ENCODE measurements around the gene ABCB6. TPM values are rescaled to one million over a fixed set of nuclear protein-coding genes. Genes with fewer than 3 reads are reported as not detected.

ABCB6 gene
- total RNA-seq, 4 donors from 2014 or later: 16.9 to 33.1 (median 18.6) TPM

DNA sequence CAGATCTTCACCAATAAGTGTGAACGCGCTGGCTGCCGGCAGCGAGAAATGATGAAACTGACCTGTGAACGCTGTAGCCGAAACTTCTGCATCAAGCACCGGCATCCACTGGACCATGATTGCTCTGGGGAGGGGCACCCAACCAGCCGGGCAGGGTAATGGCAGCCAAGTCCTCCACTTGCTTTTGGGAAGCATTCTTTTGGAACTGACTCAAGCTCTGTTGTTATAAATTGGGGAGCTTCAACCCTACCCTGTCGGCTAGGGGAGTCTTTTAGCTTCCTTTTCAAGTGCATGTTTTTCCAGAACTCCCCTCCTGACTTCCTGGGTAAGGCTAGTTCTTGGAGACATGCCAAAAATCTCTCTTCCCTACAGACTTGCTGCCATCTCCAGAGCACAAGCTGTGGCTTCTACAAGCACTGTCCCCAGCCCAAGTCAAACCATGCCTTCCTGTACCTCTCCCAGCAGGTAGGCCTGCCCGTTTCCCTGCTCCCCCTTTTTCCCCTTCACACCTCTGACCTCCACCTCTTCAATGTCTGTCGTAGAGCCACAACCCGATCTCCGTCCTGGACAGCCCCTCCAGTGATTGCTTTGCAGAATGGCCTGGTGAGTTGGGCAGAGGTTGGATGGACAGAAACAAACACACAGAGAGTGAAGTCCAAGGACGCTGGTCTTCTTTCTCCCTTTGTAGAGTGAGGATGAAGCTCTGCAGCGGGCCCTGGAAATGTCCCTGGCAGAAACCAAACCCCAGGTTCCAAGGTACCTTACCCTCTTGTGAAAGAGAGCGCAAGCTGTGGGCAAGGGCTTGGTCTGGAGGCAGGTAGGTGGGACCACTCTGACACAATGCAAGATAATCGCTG is 10.6 kb downstream of the ABCB6 start:
- TF ChIP-seq POLR2A (IDR thresholded peaks at IDR 0.05): no peak
- TF ChIP-seq, protein P1, sequence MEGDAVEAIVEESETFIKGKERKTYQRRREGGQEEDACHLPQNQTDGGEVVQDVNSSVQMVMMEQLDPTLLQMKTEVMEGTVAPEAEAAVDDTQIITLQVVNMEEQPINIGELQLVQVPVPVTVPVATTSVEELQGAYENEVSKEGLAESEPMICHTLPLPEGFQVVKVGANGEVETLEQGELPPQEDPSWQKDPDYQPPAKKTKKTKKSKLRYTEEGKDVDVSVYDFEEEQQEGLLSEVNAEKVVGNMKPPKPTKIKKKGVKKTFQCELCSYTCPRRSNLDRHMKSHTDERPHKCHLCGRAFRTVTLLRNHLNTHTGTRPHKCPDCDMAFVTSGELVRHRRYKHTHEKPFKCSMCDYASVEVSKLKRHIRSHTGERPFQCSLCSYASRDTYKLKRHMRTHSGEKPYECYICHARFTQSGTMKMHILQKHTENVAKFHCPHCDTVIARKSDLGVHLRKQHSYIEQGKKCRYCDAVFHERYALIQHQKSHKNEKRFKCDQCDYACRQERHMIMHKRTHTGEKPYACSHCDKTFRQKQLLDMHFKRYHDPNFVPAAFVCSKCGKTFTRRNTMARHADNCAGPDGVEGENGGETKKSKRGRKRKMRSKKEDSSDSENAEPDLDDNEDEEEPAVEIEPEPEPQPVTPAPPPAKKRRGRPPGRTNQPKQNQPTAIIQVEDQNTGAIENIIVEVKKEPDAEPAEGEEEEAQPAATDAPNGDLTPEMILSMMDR (IDR thresholded peaks at IDR 0.05): no peak
- H3K4me3 ChIP-seq (ENCODE audit: low read depth, poor library complexity, severe bottlenecking): no peak overlapping the region
- intact Hi-C loops (cut with DNase I; ENCODE audit: low total_unique reads): no loop called here
- WGBS, 2 donors: 70 to 74% methylated on average over 17 of the region's 17 CpGs
- DNase-seq (ENCODE audit: low spot score in 2 of 2): peak in 1 of 2 donors; percentile 85

DNA sequence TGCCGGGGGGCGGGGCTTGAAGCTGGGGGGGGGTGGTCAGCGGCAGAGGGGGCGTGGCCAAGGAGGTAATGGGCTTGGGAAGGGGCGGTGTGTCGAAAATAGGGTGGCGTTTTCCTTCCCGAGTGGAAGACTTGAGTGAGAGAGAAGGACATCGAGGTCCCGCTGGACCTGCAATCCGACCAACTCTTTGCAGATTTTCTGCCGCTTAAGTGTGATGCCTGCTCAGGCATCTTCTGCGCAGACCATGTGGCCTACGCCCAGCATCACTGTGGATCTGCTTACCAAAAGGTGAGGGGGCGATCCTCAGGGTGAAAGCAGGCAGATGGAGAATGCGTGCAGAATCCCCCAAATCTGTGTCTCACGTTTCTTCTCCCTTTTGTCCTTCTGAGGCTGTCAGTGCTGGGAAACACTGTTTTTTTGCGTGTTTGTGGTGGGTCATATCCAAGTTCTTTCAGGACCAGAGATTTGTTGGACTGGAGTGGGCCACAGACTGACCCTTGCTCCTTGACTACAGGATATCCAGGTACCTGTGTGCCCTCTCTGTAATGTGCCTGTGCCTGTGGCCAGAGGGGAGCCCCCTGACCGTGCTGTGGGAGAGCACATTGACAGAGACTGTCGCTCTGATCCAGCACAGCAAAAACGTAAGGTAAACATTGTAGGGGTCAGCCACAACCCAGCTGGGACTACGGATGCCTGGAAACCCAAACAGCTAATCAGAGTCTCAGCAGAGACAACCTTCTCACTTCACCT is 11.4 kb downstream of the ABCB6 start:
- whole genome bisulfite sequencing, 2 donors: 16 to 21% methylated on average over 22 of the region's 22 CpGs
- intact Hi-C loops (cut with DNase I; ENCODE audit: low total_unique reads): no loop called here
- DNase-seq (ENCODE audit: low spot score in 2 of 2): no peak
- peak overlapping the region; percentile 50 for H3K4me3 ChIP-seq (ENCODE audit: low read depth, poor library complexity, severe bottlenecking)
- TF ChIP-seq, protein P1 (IDR thresholded peaks at IDR 0.05): no peak
- TF ChIP-seq POLR2A (IDR thresholded peaks at IDR 0.05): no peak

DNA sequence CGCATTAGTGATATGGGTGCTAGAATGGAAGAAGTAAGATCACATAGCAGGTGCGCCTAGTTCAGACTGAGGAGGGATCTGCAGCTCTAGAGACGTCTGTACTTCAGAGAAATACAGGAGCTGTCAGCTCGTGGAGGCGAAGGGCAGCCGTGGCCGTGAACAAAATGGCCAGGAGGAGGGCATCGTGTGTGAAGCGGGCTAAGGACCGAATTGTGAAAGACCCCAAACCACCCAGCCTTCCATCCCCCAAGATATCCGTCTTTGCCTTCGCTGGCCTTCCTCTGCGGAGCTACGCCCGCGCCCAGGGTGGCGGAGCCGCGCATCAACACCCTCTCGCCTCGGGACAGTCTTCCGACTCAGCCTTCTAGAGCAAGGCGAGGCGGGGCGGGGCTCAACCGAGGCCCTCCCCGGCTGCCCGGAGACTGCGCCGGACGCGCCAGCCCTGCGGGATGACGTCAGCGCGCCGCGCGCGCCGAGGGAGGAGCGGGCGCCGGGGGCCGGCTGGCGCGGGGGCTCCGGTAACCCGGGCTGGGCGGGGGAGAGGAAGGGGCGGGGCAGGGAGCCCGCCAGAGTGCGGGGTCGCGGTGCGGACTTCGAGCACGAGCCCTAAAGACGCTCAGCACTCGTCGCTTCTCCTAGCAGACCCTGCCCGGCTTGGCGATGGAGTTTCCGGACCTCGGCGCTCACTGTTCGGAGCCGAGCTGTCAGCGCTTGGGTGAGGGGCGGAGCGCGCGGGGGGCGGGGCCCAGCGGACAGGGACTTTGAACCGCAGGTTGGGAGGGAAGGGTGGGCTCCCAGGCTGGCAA is 12.2 kb downstream of the ABCB6 start, which contains the start of gene ZFAND2B:
ZFAND2B (plus strand) TSS at position 455 of the 806 bp plus-strand sequence; CDS start at position 661, 206 bp downstream.
- H3K4me3 ChIP-seq (ENCODE audit: low read depth, poor library complexity, severe bottlenecking): peak within 1 kb of the TSS; percentile 50
- WGBS, 2 donors: 1 to 2% methylated on average over 41 to 58 of the region's 76 CpGs
- DNase-seq (ENCODE audit: low spot score in 2 of 2): peak; percentile 93 to 99
- TF ChIP-seq POLR2A (IDR thresholded peaks at IDR 0.05): peak in 1 of 2 donors; percentile 70
- TF ChIP-seq, protein P1 (IDR thresholded peaks at IDR 0.05): no peak
- intact Hi-C loops (cut with DNase I; ENCODE audit: low total_unique reads): no loop called here

DNA sequence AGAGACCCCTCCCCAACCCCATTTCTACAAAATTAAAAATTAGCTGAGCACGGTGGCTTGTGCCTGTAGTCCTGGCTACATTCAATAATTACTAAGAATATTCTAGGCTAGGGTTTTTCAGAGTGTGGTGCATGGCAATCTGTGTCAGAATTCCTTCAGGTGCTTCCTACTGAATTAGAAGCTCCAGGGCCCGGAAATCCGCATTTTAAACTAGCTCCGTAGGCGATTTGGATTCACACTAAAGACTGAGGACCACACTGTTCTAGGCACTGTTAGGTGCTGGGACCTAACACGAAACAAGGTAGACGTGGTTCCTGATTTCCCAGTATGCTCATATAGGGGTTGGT is 12.8 kb downstream of the ABCB6 start:
- DNase-seq (ENCODE audit: low spot score in 2 of 2): peak in 1 of 2 donors; percentile 84
- intact Hi-C loops (cut with DNase I; ENCODE audit: low total_unique reads): no loop called here
- no peak overlapping the region for H3K4me3 ChIP-seq (ENCODE audit: low read depth, poor library complexity, severe bottlenecking)
- TF ChIP-seq, protein P1 (IDR thresholded peaks at IDR 0.05): no peak
- TF ChIP-seq POLR2A (IDR thresholded peaks at IDR 0.05): no peak
- WGBS, 2 donors: 20 to 23% methylated on average over 7 of the region's 7 CpGs

DNA sequence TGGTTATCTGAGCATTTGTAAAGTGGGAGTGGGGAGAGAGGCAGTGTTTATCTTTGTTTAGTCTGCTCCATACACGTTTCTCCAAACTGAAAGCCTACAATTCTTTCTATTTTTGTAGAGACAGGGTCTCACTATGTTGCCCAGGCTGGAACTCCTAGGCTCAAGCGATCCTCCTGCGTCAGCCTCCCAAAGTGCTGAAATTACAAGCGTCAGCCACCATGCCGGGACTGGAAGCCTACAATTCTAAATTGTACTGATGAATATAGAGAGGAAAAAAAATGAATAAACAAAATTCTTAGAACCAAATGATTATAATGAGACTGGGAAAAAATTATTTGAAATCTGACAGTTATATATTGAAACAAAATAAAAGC is 13.6 kb downstream of the ABCB6 start:
- intact Hi-C loops (cut with DNase I; ENCODE audit: low total_unique reads): no loop called here
- H3K4me3 ChIP-seq (ENCODE audit: low read depth, poor library complexity, severe bottlenecking): no peak overlapping the region
- WGBS, 2 donors: 84 to 87% methylated on average over 5 of the region's 5 CpGs
- TF ChIP-seq, protein P1 (IDR thresholded peaks at IDR 0.05): no peak
- TF ChIP-seq POLR2A (IDR thresholded peaks at IDR 0.05): no peak
- DNase-seq (ENCODE audit: low spot score in 2 of 2): peak in 1 of 2 donors; percentile 17
